H1 (cell line): ENCODE results near the gene TNNT1. TPM values are rescaled to one million over a fixed set of nuclear protein-coding genes. Genes with fewer than 3 reads are reported as not detected.

Experiments used
- CTCF ChIA-PET: fragments of 300-600 bp; sonication (Branson Sonifier 250); formaldehyde crosslinking; loops from one replicate; lab custom pipeline; 2021; ENCODE audit not compliant: partially characterized antibody; lab: Charles Lee
- POLR2A ChIA-PET: fragments of 300-600 bp; sonication (Branson Sonifier 250); formaldehyde crosslinking; loops from one replicate; lab custom pipeline; 2021; ENCODE audit warnings: inconsistent platforms; ENCODE audit not compliant: partially characterized antibody; lab: Charles Lee
- DNase-seq, 2 experiments: peaks; one replicate each; pipeline versions ENCODE4 v3.0.0 to v3.0.0-alpha.2; 2010 to 2022; ENCODE audit warnings: low spot score in 2 of 2, low read depth in 1 of 2, mixed read lengths in 1 of 2
- FAIRE-seq: peaks from 2 replicates; lab custom pipeline; 2011; peaks lifted over from hg19 to GRCh38; lab: Jason Lieb, UNC
- H2AFZ ChIP-seq: 2 replicates; pipeline ENCODE4 v1.8.1; 2012; ENCODE audit warnings: low read length, inconsistent platforms
- H2AK5ac ChIP-seq: 2 replicates; pipeline ENCODE4 v1.6.1; 2013; ENCODE audit warnings: low read depth, low read length
- H2BK120ac ChIP-seq: replicated peaks from 2 replicates; pipeline ENCODE3; 2013; ENCODE audit warnings: low read depth, low read length, inconsistent platforms
- H2BK12ac ChIP-seq: 2 replicates; pipeline ENCODE4 v1.6.1; 2013; ENCODE audit warnings: low read depth, low read length
- H2BK15ac ChIP-seq: 2 replicates; pipeline ENCODE4 v1.6.1; 2013; ENCODE audit warnings: low read length
- H2BK20ac ChIP-seq: 2 replicates; pipeline ENCODE4 v1.6.1; 2013; ENCODE audit warnings: low read length
- H2BK5ac ChIP-seq: 2 replicates; pipeline ENCODE4 v1.6.1; 2013; ENCODE audit warnings: low read depth, low read length
- H3K14ac ChIP-seq: 2 replicates; pipeline ENCODE4 v1.6.1; 2013; ENCODE audit warnings: inconsistent platforms; ENCODE audit not compliant: insufficient read length
- H3K18ac ChIP-seq: 2 replicates; pipeline ENCODE4 v1.6.1; 2013; ENCODE audit warnings: low read length; ENCODE audit errors: extremely low read depth
- H3K23ac ChIP-seq: 2 replicates; pipeline ENCODE4 v1.6.1; 2013; ENCODE audit warnings: inconsistent platforms; ENCODE audit not compliant: insufficient read length
- H3K23me2 ChIP-seq: 2 replicates; pipeline ENCODE4 v1.6.1; 2013; ENCODE audit warnings: low read depth, low read length
- H3K27ac ChIP-seq: 2 replicates; pipeline ENCODE4 v1.6.1; 2011; ENCODE audit warnings: low read depth, low read length, inconsistent platforms
- H3K27me3 ChIP-seq, 4 experiments: replicated peaks in 1 of 4; 1 replicate in 1 of 4; 2 replicates in 3 of 4; pipeline versions ENCODE4 v1.6.1 to v1.8.1; 2011 to 2013; ENCODE audit warnings: low read length in 3 of 4, mild to moderate bottlenecking in 3 of 4, inconsistent platforms in 2 of 4, mixed read lengths in 2 of 4, moderate library complexity in 1 of 4; ENCODE audit not compliant: control insufficient read depth in 3 of 4, insufficient read depth in 3 of 4; ENCODE audit errors: extremely low read depth in 1 of 4
- H3K36me3 ChIP-seq, 4 experiments: 2 replicates each; pipeline versions ENCODE4 v1.6.1 to v1.8.1; 2011 to 2013; ENCODE audit warnings: mild to moderate bottlenecking in 4 of 4, low read length in 3 of 4, moderate library complexity in 2 of 4, control low read depth in 1 of 4, inconsistent platforms in 1 of 4; ENCODE audit not compliant: insufficient read depth in 4 of 4, control insufficient read depth in 2 of 4
- H3K4ac ChIP-seq: replicated peaks from 2 replicates; pipeline ENCODE3; 2013; ENCODE audit warnings: low read length, low read depth, mixed read lengths, inconsistent platforms; ENCODE audit not compliant: insufficient read length
- H3K4me1 ChIP-seq, 4 experiments: replicated peaks in 1 of 4; 1 replicate in 1 of 4; 2 replicates in 3 of 4; pipeline versions ENCODE4 v1.6.1 to v1.8.1; 2011 to 2013; ENCODE audit warnings: low read length in 3 of 4, inconsistent platforms in 2 of 4, mixed read lengths in 1 of 4; ENCODE audit not compliant: insufficient read depth in 4 of 4, control insufficient read depth in 3 of 4
- H3K4me2 ChIP-seq, 2 experiments: 2 replicates each; pipeline versions ENCODE4 v1.6.1 to v1.8.1; 2011 to 2013; ENCODE audit warnings: low read depth in 2 of 2, low read length in 2 of 2, control low read depth in 1 of 2, inconsistent platforms in 1 of 2, mild to moderate bottlenecking in 1 of 2; ENCODE audit not compliant: insufficient read depth in 1 of 2
- H3K4me3 ChIP-seq, 4 experiments: fragments of 200-600, 300-600 bp in 1 of 4; sonication (generic), shearing (Covaris generic), sonication (Bioruptor Twin) in 1 of 4; 2 replicates each; pipeline versions ENCODE4 v1.5.1 to v1.8.1; 2011 to 2016; ENCODE audit warnings: low read length in 4 of 4, low read depth in 3 of 4, control low read depth in 2 of 4, inconsistent platforms in 2 of 4, mild to moderate bottlenecking in 2 of 4, mixed read lengths in 1 of 4, moderate library complexity in 1 of 4; ENCODE audit not compliant: insufficient read depth in 2 of 4; ENCODE audit errors: extremely low read depth in 1 of 4
- H3K56ac ChIP-seq: replicated peaks from 2 replicates; pipeline ENCODE3; 2013; ENCODE audit warnings: low read depth, mild to moderate bottlenecking, mixed read lengths, low read length, inconsistent platforms; ENCODE audit not compliant: insufficient read length
- H3K79me1 ChIP-seq: 2 replicates; pipeline ENCODE4 v1.6.1; 2013; ENCODE audit warnings: low read depth, low read length, control low read depth
- H3K79me2 ChIP-seq, 2 experiments: 2 replicates each; pipeline versions ENCODE4 v1.6.1 to v1.8.1; 2012 to 2013; ENCODE audit warnings: low read length in 2 of 2, mild to moderate bottlenecking in 2 of 2, inconsistent platforms in 1 of 2; ENCODE audit not compliant: insufficient read depth in 2 of 2, control insufficient read depth in 1 of 2
- H3K9ac ChIP-seq, 4 experiments: replicated peaks in 1 of 4; 1 replicate in 1 of 4; 2 replicates in 3 of 4; pipeline versions ENCODE4 v1.6.1 to v1.8.1; 2011 to 2013; ENCODE audit warnings: low read depth in 3 of 4, low read length in 3 of 4, control low read depth in 2 of 4, mild to moderate bottlenecking in 2 of 4, moderate library complexity in 2 of 4, inconsistent platforms in 1 of 4; ENCODE audit errors: extremely low read depth in 1 of 4
- H3K9me3 ChIP-seq, 2 experiments: 2 replicates each; pipeline versions ENCODE4 v1.6.1 to v1.8.1; 2012 to 2013; ENCODE audit warnings: mild to moderate bottlenecking in 2 of 2, moderate library complexity in 2 of 2, control low read depth in 1 of 2, inconsistent platforms in 1 of 2, low read depth in 1 of 2, low read length in 1 of 2, mixed read lengths in 1 of 2; ENCODE audit not compliant: insufficient read depth in 2 of 2
- H4K20me1 ChIP-seq, 2 experiments: replicated peaks in 1 of 2; 2 replicates each; pipeline versions ENCODE3 to v1.8.1; 2011 to 2013; ENCODE audit warnings: inconsistent platforms in 2 of 2, low read length in 2 of 2, mild to moderate bottlenecking in 1 of 2; ENCODE audit not compliant: insufficient read depth in 2 of 2, control insufficient read depth in 1 of 2
- H4K5ac ChIP-seq: 2 replicates; pipeline ENCODE4 v1.6.1; 2013; ENCODE audit warnings: low read length, low read depth, mixed read lengths, inconsistent platforms; ENCODE audit not compliant: insufficient read length
- H4K8ac ChIP-seq: 2 replicates; pipeline ENCODE4 v1.8.0; 2013; ENCODE audit warnings: mild to moderate bottlenecking, moderate library complexity, low read length, inconsistent platforms; ENCODE audit not compliant: insufficient read depth; ENCODE audit errors: extremely low read depth
- H4K91ac ChIP-seq: replicated peaks from 2 replicates; pipeline ENCODE3; 2013; ENCODE audit warnings: low read length, mixed read lengths, inconsistent platforms; ENCODE audit not compliant: insufficient read length
- BACH1 ChIP-seq: IDR thresholded peaks from 2 replicates; pipeline ENCODE4 v1.6.1; 2012; ENCODE audit warnings: low read length, improper control_type of control experiment
- BCL11A ChIP-seq, 2 experiments: IDR thresholded peaks; one replicate each; pipeline ENCODE4 v1.6.1; 2011; ENCODE audit warnings: low read depth in 2 of 2, low read length in 2 of 2, mild to moderate bottlenecking in 2 of 2
- EZH2 ChIP-seq: fragments of 200-600 bp; sonication (generic); IDR thresholded peaks from 2 replicates; pipeline ENCODE4 v1.7.1; 2012; ENCODE audit warnings: low read depth, mild to moderate bottlenecking, moderate library complexity, low read length, inconsistent platforms; ENCODE audit not compliant: severe bottlenecking
- FOSL1 ChIP-seq: IDR thresholded peaks from 2 replicates; pipeline ENCODE4 v1.6.1; 2011; ENCODE audit warnings: mild to moderate bottlenecking, low read depth, low read length, moderate library complexity; ENCODE audit not compliant: insufficient read depth
- RNF2 ChIP-seq: fragments of 200-900, 300-1000 bp; sonication (generic); IDR thresholded peaks from 2 replicates; pipeline ENCODE4 v1.7.1; 2016; ENCODE audit warnings: borderline replicate concordance, low read depth, mild to moderate bottlenecking, antibody characterized with exemption, low read length; ENCODE audit not compliant: poor library complexity, severe bottlenecking; ENCODE audit errors: missing control alignments
- RXRA ChIP-seq: IDR thresholded peaks from 2 replicates; pipeline ENCODE4 v1.6.1; 2011; ENCODE audit warnings: low read depth, mild to moderate bottlenecking, low read length, moderate library complexity; ENCODE audit not compliant: insufficient read depth
- SRF ChIP-seq: IDR thresholded peaks from 2 replicates; pipeline ENCODE4 v1.6.1; 2011; ENCODE audit warnings: mild to moderate bottlenecking, low read depth, low read length, moderate library complexity
- SUZ12 ChIP-seq: fragments of 200-600 bp; sonication (generic); IDR thresholded peaks from 2 replicates; pipeline ENCODE4 v1.6.1; 2012; ENCODE audit warnings: mild to moderate bottlenecking, inconsistent platforms, low read length, moderate library complexity, mixed read lengths
- WGBS, 2 experiments: shearing (Covaris generic) in 1 of 2; methylation state at CpG; one replicate each; pipeline versions ENCODE4 v1.1.6 to v1.1.7; 2013 to 2015; ENCODE audit warnings: low lambda C conversion rate in 2 of 2, mixed read lengths in 2 of 2, inconsistent platforms in 1 of 2, low coverage in 1 of 2, missing lambda C conversion rate in 1 of 2; ENCODE audit not compliant: insufficient replicate concordance in 2 of 2, insufficient coverage in 1 of 2, insufficient read length in 1 of 2; ENCODE audit errors: extremely low coverage in 1 of 2, missing lambda C conversion rate in 1 of 2; 5-methylcytosine and 5-hydroxymethylcytosine counted together
- polyA plus RNA-seq, 7 experiments: library from polyadenylated mRNA; depleted of rRNA in 3 of 7; stranded (reverse) in 5 of 7; unstranded in 2 of 7; fragments of >200 nt in 5 of 7; fragments of 200-250 nt in 2 of 7; gene quantifications; 1 replicate in 5 of 7; 2 replicates in 1 of 7; 4 replicates in 1 of 7; pipeline versions ENCODE4 v1.2.1 to v1.2.3, GENCODE V29; 2011 to 2013; ENCODE audit warnings: missing spikeins in 2 of 7, mixed read lengths in 2 of 7
- total RNA-seq: library from RNA; stranded (reverse); fragmentation: NEBNext Ultra II Directional; extraction: Animal tissue kit (Norgen Biotek cat#: 25700); gene quantifications from 2 replicates; pipeline ENCODE4 v1.2.1, GENCODE V29; 2021
- TF ChIP-seq, protein P1 (sequence below): IDR thresholded peaks from 2 replicates; pipeline ENCODE4 v1.6.1; 2012; ENCODE audit warnings: inconsistent platforms
- TF ChIP-seq, protein P2 (sequence below): IDR thresholded peaks from 2 replicates; pipeline ENCODE4 v1.6.1; 2012; ENCODE audit warnings: inconsistent platforms

TNNT1 gene
- total and polyA plus RNA-seq, 2 of the 8 experiments (the other 6 are each of a cell fraction or from before 2014, with no cell fraction given), result 69.6 to 107 TPM

- Histone ChIP-seq H3K14ac (no peak overlapping the region), H4K20me1 (peaks cover 0 to 1% of the 10 kb centered on the region in 2 experiments), H2BK120ac (no peak overlapping the region), H2BK12ac (no peak overlapping the region), H3K56ac (no peak overlapping the region), H3K4me2 (peak overlapping the region; percentile 41 to 89), H2BK20ac (no peak overlapping the region), H3K36me3 (no peaks in the 10 kb centered on the region), H2BK15ac (no peak overlapping the region), H3K27me3 (peaks cover 5 to 16% (median 14%) of the 10 kb centered on the region in 4 experiments; a peak in 6 of 7 replicates), H2AK5ac (no peak overlapping the region), H3K23ac (no peak overlapping the region), H4K91ac (no peak overlapping the region), H4K8ac (peak overlapping the region; percentile 8; the same call in 1 of the 2 replicates), H3K79me1 (no peaks in the 10 kb centered on the region), H3K4me1 (peaks cover 3 to 25% (median 9%) of the 10 kb centered on the region in 4 experiments), H3K18ac (no peak overlapping the region), H2BK5ac (no peak overlapping the region), H2AFZ (no peak overlapping the region), H4K5ac (no peak overlapping the region), H3K23me2 (peaks cover 9% of the 10 kb centered on the region; the same call in 1 of the 2 replicates), H3K4me3 (peak overlapping the region in 1 of 4 experiments; percentile 65; a peak in 4 of 8 replicates), H3K27ac (no peak overlapping the region), H3K4ac (no peak overlapping the region), H3K9me3 (no peaks in the 10 kb centered on the region), H3K79me2 (no peaks in the 10 kb centered on the region), H3K9ac (no peak overlapping the region)
- peak; percentile 31 for TF ChIP-seq RNF2
- TF ChIP-seq EZH2, result peak; percentile 63
- no peak for TF ChIP-seq SRF
- TF ChIP-seq FOSL1, result no peak
- no peak for TF ChIP-seq BCL11A (IDR thresholded peaks at IDR 0.05; ENCODE audit: low read depth in 2 of 2, low read length in 2 of 2)
- no peak for TF ChIP-seq BACH1
- TF ChIP-seq, protein P1, sequence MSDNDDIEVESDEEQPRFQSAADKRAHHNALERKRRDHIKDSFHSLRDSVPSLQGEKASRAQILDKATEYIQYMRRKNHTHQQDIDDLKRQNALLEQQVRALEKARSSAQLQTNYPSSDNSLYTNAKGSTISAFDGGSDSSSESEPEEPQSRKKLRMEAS, result peak; percentile 48
- TF ChIP-seq, protein P2, sequence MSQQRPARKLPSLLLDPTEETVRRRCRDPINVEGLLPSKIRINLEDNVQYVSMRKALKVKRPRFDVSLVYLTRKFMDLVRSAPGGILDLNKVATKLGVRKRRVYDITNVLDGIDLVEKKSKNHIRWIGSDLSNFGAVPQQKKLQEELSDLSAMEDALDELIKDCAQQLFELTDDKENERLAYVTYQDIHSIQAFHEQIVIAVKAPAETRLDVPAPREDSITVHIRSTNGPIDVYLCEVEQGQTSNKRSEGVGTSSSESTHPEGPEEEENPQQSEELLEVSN, result peak; percentile 52; the same call in 1 of the 2 replicates
- TF ChIP-seq SUZ12, result peak; percentile 47; the same call in 1 of the 2 replicates
- TF ChIP-seq RXRA, result no peak
- ChIA-PET CTCF (interaction anchor here (0.9 to 5.3 kb wide), 8 partner anchors 10 to 713 kb away, joined by 3 to 118 read pairs (median 10); partner anchors contain the start of gene LENG8), POLR2A (interaction anchor here (0.7 to 2.7 kb wide), 8 partner anchors 14 to 290 kb away, joined by 3 to 16 read pairs (median 4); partner anchors contain the start of gene UBE2S)
- WGBS, 2 experiments, result 49% methylated on average over 35 of the region's 61 CpGs; no CpG with 5 or more reads in 1 of the 2 experiments
- FAIRE-seq, result no peak
- DNase-seq, result no peak
These were observed 12.7 kb upstream of the TNNT1 start for GRCh38 chr19:55161571-55162322.
